IPS DF 4.7 (cell line): ENCODE data around the gene PGBD1.

Experiments used
- DNase-seq: peaks from one replicate; pipeline ENCODE4 v3.0.0-alpha.2; 2013; ENCODE audit warnings: low spot score; ENCODE audit errors: extremely low read depth

PGBD1 gene, protein sequence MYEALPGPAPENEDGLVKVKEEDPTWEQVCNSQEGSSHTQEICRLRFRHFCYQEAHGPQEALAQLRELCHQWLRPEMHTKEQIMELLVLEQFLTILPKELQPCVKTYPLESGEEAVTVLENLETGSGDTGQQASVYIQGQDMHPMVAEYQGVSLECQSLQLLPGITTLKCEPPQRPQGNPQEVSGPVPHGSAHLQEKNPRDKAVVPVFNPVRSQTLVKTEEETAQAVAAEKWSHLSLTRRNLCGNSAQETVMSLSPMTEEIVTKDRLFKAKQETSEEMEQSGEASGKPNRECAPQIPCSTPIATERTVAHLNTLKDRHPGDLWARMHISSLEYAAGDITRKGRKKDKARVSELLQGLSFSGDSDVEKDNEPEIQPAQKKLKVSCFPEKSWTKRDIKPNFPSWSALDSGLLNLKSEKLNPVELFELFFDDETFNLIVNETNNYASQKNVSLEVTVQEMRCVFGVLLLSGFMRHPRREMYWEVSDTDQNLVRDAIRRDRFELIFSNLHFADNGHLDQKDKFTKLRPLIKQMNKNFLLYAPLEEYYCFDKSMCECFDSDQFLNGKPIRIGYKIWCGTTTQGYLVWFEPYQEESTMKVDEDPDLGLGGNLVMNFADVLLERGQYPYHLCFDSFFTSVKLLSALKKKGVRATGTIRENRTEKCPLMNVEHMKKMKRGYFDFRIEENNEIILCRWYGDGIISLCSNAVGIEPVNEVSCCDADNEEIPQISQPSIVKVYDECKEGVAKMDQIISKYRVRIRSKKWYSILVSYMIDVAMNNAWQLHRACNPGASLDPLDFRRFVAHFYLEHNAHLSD

DNA sequence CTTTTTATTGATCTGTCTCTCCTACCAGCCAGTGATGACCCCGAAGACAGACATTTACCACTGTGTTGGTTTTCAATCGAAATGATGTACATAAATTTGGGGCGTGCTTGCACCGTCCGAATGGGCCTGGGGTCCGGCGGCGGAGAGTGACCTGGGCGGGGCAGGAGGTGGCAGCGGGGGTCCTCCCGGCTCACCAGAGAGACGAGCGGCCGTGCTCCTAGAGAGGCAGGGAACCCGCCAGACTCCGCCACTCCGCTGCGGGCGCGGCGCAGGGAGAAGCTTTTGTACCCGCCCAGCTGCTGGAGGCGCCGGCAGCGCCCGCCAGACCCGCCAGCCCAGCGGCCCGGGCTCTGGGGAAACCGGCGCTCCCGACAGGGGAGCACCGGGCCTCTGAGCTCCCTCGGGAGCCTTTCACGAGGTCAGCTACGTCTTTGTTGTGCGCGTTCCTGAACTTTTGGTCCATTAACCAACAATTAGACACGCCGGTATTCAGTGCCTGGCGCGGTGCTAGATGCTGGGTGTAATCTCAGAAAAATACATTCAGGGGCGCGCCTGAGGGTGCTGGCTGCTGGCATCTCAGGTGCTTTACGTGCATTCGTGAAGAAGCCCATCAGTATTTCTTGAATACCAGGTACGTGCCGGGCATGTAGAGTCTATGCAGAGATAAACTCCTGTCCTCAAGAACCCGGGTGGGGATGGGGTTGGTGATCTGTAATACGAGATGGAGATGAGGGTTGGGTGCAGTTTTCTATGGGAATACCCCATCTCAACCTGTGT is at the start of gene PGBD1:
Gene PGBD1, plus strand, starts transcription at position 285 of the 777 bp plus-strand sequence. CDS start 2,242 bp downstream, outside the sequence.
- DNase-seq = peak; percentile 11

DNA sequence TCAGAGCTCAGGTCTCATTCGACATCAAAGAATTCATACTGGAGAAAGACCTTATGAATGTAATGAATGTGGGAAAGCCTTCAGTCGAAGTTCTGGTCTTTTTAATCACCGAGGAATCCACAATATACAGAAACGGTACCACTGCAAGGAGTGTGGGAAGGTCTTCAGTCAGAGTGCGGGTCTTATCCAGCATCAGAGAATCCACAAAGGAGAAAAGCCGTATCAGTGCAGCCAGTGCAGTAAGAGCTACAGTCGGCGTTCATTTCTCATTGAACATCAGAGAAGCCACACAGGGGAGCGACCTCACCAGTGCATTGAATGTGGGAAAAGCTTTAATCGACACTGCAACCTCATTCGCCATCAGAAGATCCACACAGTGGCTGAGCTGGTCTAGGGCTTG is 48.6 kb upstream of the PGBD1 start:
- no peak for DNase-seq

DNA sequence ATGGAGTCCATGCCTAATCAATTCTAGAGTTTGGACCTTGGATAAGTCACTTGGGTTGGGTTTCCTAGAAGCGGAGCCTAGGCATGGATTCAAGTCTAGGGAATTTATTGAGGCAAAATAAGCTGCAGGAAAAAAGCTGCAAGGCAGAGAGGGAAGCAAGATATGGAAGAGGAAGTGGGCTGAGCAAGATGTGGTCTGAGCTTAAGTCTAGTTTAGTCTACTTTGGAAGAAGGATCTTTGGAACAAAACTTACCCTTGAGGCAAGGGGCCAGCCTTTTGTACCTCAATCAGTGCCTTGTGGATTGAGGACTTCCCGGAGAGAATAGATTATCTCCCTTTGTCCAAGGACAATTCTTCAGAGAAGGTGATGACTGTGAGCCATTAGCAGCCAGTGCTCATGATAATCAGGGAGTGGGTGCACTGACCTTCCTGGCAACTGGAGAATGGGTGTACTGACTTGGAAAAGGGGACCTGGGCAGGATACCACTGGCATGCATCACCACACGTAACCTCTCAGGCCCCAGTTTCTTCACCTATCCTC is 45.4 kb upstream of the PGBD1 start:
- DNase-seq = no peak

DNA sequence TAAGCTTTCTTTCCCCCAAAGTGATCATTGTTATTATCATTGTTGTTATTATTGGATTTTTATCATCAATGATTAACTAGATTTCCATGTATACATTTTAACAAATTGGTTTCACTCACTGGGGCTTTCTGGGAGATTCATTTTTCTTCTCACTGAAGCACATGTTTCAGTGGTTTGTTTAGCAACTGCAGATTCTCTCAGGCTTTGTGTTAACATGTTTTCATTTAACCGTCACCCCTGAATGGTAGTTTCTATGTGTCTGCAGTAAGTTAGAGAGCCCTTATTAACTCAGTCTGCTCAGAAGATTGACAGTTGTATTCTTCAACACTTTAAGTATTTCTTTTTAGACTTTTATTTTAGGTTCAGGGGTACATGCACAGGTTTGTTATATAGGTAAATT is 41.7 kb upstream of the PGBD1 start:
- no peak for DNase-seq

DNA sequence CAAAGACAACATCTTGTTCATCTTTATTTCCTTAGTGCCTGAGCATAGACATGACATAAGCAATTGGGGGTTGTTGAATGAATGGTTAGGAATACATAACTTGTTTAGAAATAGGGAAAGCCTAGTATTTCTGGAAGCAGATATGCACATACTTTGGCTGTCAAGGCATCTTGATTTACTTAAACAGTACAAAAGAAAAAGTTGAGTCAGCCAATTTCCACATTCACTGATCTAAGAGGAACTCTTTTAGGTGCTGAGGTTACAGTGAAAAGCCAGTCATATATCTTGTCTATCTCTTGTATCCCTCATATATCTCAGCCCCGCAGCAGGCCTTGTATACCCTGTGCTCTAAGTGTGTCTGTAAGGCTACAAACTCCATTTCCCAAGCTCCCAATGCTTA is 40.9 kb upstream of the PGBD1 start:
- no peak for DNase-seq

DNA sequence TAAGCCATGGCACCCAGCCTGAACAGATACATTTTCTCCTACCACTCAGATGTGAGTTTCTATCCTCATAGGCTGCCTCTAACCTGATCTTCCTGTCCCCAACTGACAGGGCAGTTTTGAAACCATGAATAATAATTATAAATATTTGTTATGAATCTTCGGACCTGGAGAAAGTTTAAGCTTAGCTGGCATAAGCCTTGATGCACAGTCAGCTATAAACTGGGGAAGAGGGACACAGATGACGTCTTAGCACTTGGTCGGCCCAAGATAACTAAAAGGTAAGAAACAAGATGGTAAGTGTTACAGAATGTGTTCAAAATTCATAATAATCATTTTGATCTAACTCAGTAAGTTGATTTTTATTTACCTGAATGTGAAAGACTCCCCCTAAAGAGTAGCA is 37.4 kb upstream of the PGBD1 start:
- DNase-seq = no peak

DNA sequence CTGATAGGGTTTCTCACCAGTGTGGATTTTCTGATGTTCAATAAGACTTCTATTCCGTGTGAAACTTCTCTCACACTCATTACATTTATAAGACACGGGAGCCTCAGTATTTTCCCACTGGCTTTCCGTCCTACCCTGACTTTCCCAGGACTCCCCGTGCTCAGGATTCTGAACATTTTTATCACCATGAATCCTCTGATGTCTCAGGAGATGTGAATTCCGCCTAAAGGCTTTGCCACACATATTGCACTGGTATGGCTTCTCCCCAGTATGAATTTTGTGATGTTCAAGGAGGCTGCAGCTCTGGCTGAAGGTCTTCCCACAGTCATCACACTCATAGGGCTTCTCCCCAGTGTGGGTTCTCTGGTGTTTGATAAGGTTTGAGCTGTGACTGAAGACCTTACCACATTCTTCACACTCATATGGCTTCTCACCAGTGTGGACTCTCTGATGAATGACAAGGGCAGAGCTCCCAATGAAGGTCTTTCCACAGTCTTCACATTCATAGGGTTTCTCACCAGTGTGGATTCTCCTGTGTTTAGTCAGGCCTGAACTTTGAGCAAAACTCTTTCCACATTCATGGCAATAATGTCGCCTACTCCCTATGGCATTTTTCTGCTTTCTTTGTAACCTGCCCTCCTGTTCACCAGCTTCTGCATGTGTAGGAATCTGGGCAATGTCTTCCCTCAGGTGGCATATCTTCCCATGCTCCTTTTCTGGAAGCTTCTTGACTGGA is 36.0 kb upstream of the PGBD1 start:
- no peak for DNase-seq

DNA sequence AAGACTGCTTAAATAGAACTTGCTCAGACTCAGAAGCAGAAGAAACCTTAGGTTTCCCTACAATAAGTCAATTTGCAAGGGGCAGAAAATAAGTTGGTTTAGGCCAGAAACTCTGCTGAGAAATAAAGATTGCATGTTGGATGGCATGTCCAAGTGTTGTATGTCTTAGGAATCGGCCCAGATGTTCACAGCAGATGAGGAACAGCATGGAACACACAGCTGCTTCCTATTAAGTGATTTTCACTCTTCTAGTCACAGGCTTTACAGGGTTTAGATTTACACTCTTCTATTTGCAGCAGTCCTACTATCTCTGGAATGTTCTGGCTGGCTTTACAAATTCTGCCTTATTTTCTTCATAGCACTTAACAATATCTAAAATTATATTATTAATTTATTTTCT is 32.5 kb upstream of the PGBD1 start:
- DNase-seq = no peak

DNA sequence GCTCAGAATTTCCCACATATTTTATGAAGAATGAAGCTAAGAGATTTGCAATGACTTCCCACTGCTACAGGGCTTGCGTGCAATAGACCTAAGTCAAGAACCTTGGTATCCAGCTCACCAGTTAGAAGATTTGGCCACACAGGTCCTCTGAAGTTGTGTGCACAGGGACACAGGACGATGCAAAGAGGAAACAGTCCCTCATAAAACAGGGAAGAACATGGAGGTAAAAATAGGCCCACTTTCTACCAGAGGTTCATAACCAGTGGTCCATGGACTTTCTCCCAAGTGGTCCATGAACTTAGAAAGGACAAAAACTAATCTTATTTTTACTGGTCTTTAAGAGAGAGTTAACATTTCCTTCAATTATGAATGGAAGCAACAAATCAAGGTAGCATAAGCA is 30.6 kb upstream of the PGBD1 start:
- DNase-seq = no peak

DNA sequence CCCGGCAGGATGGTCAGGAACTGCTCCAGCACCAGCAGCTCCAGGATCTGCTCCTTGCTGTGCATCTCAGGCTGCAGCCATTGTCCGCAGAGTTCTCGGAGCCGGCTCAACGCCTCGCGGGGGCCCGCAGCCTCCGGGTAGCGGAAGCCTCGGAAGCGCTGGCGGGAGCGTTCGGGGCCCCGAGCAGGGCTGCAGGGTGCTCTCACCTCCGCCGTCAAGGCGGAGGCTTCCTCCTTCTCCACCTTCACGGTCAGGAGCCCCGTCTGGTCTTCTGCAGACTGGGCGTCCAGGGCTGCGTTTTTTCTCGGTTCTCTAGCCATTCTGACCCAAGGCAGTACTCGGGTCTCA is 29.7 kb upstream of the PGBD1 start:
- DNase-seq = no peak

DNA sequence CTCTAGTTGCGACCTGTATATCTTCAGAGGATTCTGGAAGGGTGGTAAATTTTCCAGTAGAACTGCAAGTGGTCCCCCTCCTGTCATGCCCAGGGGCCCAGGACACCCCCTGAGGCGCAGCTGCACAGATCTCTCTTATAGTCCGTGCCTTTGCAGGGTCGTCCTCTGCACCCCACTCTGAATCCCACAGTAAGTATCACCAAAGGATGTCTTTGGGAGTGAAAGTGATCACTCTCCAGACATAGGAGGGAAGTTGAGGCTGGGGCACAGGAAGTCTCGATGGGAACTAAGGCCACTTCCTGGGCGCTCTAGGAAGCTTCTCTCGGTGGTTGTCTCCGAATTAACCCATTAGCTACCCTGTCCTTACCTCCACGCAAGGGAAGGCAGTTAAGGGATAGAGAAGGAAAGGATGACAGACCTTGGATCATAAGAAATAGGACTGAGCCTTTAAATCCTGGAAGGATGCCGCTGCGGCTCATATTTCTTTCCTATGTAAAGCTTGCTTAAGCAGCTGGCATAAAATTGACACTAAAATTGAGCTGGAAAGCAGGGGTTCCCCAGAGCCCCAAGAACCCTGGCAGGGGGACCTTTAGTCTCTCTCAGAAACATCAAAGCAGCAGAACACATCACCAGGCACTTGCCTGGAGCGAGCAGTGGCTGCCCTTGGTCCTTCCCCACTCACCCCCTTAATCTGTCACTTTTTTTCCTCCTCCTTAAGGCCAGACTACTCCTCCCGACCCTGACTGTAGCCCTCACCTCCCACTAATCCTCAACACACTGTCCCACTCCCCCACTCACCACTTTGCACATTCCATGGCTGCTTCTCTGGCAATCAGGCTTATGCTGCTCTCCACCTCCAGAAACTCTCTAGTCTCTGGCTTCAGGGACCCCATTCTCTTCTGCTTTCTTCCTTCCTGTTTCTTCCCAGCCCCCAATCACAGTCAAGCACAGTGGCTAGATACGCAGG is 29.1 kb upstream of the PGBD1 start, which contains the start of gene ZKSCAN4:
Gene ZKSCAN4, minus strand, starts transcription at position 261 of the 967 bp plus-strand sequence. CDS start 289 bp downstream, outside the sequence.
- peak; percentile 87 for DNase-seq

DNA sequence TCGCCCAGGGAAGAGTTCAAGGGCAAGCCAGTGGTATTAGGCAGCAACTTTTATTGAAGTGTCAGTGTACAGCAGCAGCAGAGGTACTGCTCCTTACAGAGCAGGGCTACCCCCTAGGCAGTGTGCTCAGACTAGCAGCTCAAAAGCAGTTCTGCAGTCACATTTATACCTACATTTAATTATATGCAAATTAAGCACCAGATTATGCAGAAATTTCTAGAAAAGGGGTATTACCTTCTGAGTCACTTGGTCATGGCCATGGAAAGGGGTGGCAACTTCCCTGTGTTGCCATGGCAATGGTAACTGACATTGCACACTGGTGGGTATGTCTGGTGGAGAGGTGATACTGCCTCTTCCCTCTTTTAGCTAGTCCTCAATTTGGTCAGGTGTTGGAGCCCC is 27.3 kb upstream of the PGBD1 start:
- DNase-seq = no peak

DNA sequence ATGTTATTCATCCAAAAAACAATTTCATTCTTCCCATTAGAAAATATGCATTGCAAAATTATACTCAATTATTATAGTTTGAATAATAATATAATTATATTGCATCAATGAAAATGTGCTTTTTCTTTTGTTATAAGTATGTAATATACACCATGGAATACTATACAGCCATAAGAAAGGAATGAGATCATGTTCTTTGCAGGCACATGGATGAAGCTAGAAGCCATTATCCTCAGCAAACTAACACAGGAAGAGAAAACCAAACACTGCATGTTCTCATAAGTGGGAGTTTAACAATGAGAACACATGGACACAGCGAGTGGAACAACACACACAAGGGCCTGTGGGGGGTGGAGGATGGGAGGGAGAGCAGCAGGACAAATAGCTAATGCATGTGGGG is 24.3 kb upstream of the PGBD1 start:
- no peak for DNase-seq

DNA sequence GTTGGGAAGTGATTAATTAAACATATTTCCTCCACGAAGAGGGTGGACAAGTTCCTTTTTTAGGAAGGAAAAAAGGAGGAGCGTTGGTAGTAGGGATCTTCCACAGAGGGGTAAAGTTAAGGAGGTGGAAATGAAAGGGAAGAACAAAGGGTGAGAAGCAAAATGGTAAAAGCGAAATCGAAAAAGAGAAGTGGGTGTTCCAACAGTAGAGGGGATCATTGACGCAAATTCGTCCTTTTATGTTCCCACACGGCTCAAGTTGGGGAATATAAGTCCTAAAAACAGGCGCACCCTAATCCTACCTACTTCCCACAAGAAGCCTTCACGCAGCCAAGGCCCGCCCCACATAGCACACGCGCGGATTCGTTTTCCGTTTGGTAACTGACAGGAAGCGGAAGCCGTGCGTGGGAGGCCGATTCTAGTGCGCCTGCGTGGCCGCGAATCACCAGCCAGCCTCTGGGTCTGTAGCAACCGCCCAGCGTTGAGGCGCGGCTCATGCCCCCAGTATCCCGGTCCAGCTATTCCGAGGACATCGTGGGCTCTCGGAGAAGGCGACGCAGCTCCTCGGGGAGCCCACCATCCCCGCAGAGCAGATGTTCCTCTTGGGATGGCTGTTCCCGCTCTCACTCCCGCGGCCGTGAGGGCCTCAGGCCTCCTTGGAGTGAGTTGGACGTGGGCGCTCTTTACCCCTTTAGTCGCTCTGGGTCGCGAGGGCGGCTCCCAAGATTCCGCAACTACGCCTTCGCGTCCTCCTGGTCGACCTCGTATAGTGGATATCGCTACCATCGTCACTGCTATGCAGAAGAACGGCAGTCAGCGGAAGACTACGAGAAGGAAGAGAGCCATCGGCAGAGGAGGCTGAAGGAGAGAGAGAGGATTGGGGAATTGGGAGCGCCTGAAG is 22.2 kb upstream of the PGBD1 start, which contains the start of gene NKAPL:
Gene NKAPL, plus strand, starts transcription at position 421 of the 901 bp plus-strand sequence. Its CDS starts 75 bp downstream, at position 496.
- no peak for DNase-seq

DNA sequence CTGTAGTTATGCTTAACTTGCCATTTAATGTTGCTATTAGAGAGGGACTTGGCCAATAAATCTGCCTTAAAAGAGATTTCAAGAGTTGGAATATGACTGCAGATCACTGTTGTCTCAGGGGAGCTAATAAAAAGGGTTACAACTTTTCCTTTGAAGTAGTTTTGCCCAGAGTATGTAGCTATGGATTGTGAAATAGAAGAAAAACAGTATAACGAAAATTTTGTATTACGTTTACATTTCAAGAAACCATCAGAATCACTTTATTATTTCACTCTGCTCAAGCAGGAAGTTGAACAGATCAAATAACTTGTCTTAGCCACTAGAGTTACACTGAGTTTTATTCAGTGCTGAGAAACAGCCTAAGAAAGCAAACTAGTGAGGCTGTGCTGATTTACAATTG is 17.4 kb upstream of the PGBD1 start:
- DNase-seq = no peak

DNA sequence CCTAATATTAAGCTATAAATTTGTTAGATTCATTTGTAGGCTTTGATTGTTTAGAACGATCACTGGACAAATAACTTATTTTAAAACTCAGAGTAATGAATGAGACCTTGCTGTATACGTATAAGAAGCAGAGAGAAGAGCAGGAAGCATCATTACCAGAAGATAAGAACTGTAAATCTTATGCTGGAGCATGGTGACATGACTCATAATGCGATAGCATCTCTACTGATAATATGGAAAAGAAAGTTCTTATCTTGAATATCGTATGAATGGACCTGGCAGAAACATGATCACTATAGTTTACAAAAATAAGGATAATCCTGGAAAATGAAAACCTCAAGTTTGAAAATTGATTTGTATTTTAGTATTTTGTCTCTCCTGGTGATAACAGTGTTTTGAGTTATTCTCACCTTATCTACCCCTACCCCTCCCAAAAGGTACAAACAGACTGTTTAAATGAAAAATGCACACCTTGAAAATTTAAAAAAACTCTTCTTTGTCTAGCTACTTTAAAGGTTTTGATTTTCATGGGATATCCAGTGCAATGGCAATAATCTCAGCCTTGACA is 16.5 kb upstream of the PGBD1 start:
- no peak for DNase-seq

DNA sequence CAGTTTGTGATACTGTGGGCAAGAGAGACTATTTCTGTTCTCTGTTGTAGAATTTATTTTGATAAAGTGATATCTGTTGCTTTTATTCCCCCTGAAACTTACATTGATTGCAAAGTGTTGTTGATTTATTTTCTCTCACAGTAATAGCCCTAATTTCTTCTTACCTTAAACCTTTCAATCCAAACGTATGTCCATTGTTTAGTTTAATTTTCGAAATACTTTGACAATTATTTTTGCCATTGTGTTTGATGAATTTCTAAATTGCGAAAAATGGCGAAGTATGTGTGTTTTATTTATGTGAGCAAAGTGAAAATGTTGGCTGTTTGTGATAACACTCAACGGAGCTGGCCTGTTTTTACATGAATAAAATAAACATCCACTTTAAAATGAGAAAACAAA is 14.8 kb upstream of the PGBD1 start:
- no peak for DNase-seq
